GM23248 (cell line): ENCODE results near the gene TNPO3. TPM values are rescaled to one million over a fixed set of nuclear protein-coding genes. Genes with fewer than 3 reads are reported as not detected.

Experiments used
- DNase-seq: peaks from one replicate; pipeline ENCODE4 v3.0.0-alpha.2; 2015
- H2AFZ ChIP-seq: fragments of 200-600 bp; sonication (generic); 2 replicates; pipeline ENCODE4 v1.6.1; 2016; ENCODE audit warnings: antibody characterized with exemption
- H3F3A ChIP-seq: fragments of 200-600 bp; sonication (generic); 2 replicates; pipeline ENCODE4 v1.6.1; 2016; ENCODE audit warnings: mild to moderate bottlenecking, antibody characterized with exemption, mixed run types; ENCODE audit not compliant: insufficient read depth
- H3K27ac ChIP-seq: fragments of 200-600 bp; sonication (generic); 2 replicates; pipeline ENCODE4 v1.5.1; 2016; ENCODE audit warnings: mild to moderate bottlenecking
- H3K27me3 ChIP-seq: fragments of 200-600 bp; sonication (generic); replicated peaks from 2 replicates; pipeline ENCODE4 v1.6.1; 2016; ENCODE audit warnings: mild to moderate bottlenecking; ENCODE audit not compliant: insufficient read depth
- H3K36me3 ChIP-seq: fragments of 200-600 bp; sonication (generic); 2 replicates; pipeline ENCODE4 v1.6.1; 2016; ENCODE audit warnings: low read depth, mild to moderate bottlenecking
- H3K4me1 ChIP-seq: fragments of 200-600 bp; sonication (generic); 2 replicates; pipeline ENCODE4 v1.6.1; 2016; ENCODE audit warnings: mild to moderate bottlenecking; ENCODE audit not compliant: insufficient read depth
- H3K4me2 ChIP-seq: fragments of 200-600 bp; sonication (generic); one replicate; pipeline ENCODE4 v1.6.1; 2016; ENCODE audit warnings: mild to moderate bottlenecking; ENCODE audit not compliant: unreplicated experiment
- H3K4me3 ChIP-seq: fragments of 200-600 bp; sonication (generic); 2 replicates; pipeline ENCODE4 v1.5.1; 2016; ENCODE audit warnings: mild to moderate bottlenecking
- H3K79me2 ChIP-seq: fragments of 200-600 bp; sonication (generic); 2 replicates; pipeline ENCODE4 v1.6.1; 2016; ENCODE audit warnings: mild to moderate bottlenecking; ENCODE audit not compliant: insufficient read depth
- H3K9ac ChIP-seq: fragments of 200-600 bp; sonication (generic); 2 replicates; pipeline ENCODE4 v1.6.1; 2016; ENCODE audit warnings: mild to moderate bottlenecking
- H3K9me2 ChIP-seq: fragments of 200-600 bp; sonication (generic); 2 replicates; pipeline ENCODE4 v1.6.1; 2016; ENCODE audit warnings: mixed run types, mild to moderate bottlenecking, moderate library complexity; ENCODE audit not compliant: insufficient read depth
- H3K9me3 ChIP-seq: fragments of 200-600 bp; sonication (generic); one replicate; pipeline ENCODE4 v1.6.1; 2017; ENCODE audit warnings: low read depth
- H4K20me1 ChIP-seq: fragments of 200-600 bp; sonication (generic); 2 replicates; pipeline ENCODE4 v1.6.0; 2016; ENCODE audit not compliant: insufficient read depth
- EZH2 ChIP-seq: fragments of 200-600 bp; sonication (generic); IDR thresholded peaks from 2 replicates; pipeline ENCODE4 v1.6.1; 2018; ENCODE audit warnings: antibody characterized with exemption, mild to moderate bottlenecking; ENCODE audit not compliant: insufficient read depth, poor library complexity, severe bottlenecking
- EZH2phosphoT487 ChIP-seq: fragments of 200-600 bp; sonication (generic); IDR thresholded peaks from 2 replicates; pipeline ENCODE4 v1.6.1; 2018; ENCODE audit warnings: antibody characterized with exemption, moderate library complexity, mild to moderate bottlenecking, low read depth; ENCODE audit not compliant: insufficient read depth
- WGBS, 2 experiments: methylation state at CpG; one replicate each; pipeline ENCODE4 v1.1.6; 2015 to 2017; ENCODE audit warnings: low lambda C conversion rate in 2 of 2, low coverage in 1 of 2; ENCODE audit errors: missing lambda C conversion rate in 2 of 2; 5-methylcytosine and 5-hydroxymethylcytosine counted together
- in situ Hi-C: fragments of 300-500 bp; cut with MboI; formaldehyde crosslinking; loops from 2 replicates; pipeline ENCODE4 v1.15.0; 2020
- polyA plus RNA-seq: library from polyadenylated mRNA; unstranded; fragments of >200 nt; fragmentation: Nextera tagmentation; extraction: Ambion mirVana; gene quantifications from 2 replicates; pipeline ENCODE4 v1.2.1, GENCODE V29; 2016
- total RNA-seq: library from RNA; depleted of rRNA; stranded (reverse); fragments of >200 nt; shearing (Covaris generic); gene quantifications from 2 replicates; pipeline ENCODE4 v1.2.3, GENCODE V29; 2014

Gene TNPO3
- total and polyA plus RNA-seq, 2 experiments from 2014 or later, result 31.6 to 41.9 TPM

- no peak overlapping the region for H2AFZ ChIP-seq
- peak; percentile 18 for DNase-seq
- WGBS, 2 experiments, result 24% methylated on average over 5 of the region's 5 CpGs
- no peaks in the 10 kb centered on the region for H3K36me3 ChIP-seq
- no peak overlapping the region for H3K4me2 ChIP-seq
- H4K20me1 ChIP-seq, result no peaks in the 10 kb centered on the region
- no peak overlapping the region for H3K27ac ChIP-seq
- no peak for TF ChIP-seq EZH2
- TF ChIP-seq EZH2phosphoT487, result no peak
- no peaks in the 10 kb centered on the region for H3K9me2 ChIP-seq
- H3K4me3 ChIP-seq, result no peak overlapping the region
- H3K27me3 ChIP-seq, result peaks cover 13% of the 10 kb centered on the region; the same call in 1 of the 2 replicates
- H3K9ac ChIP-seq, result no peak overlapping the region
- H3K4me1 ChIP-seq, result no peaks in the 10 kb centered on the region
- in situ Hi-C loops, result no loop called here
- no peaks in the 10 kb centered on the region for H3K9me3 ChIP-seq
- H3F3A ChIP-seq, result no peaks in the 10 kb centered on the region
- H3K79me2 ChIP-seq, result no peaks in the 10 kb centered on the region
These were observed 28.6 kb upstream of the TNPO3 start for GRCh38 chr7:129083525-129083924.

- H3K27ac ChIP-seq, result no peak overlapping the region
- H3K4me1 ChIP-seq, result no peaks in the 10 kb centered on the region
- no peaks in the 10 kb centered on the region for H3F3A ChIP-seq
- no peaks in the 10 kb centered on the region for H3K9me3 ChIP-seq
- no peaks in the 10 kb centered on the region for H3K9me2 ChIP-seq
- WGBS, 2 experiments, result 21 to 28% methylated on average over 2 of the region's 2 CpGs
- H3K27me3 ChIP-seq, result peaks cover 18% of the 10 kb centered on the region
- H3K4me2 ChIP-seq, result no peak overlapping the region
- no peak overlapping the region for H3K9ac ChIP-seq
- no peak overlapping the region for H2AFZ ChIP-seq
- no peaks in the 10 kb centered on the region for H3K36me3 ChIP-seq
- TF ChIP-seq EZH2phosphoT487 (no peak), EZH2 (no peak)
- H3K79me2 ChIP-seq, result no peaks in the 10 kb centered on the region
- in situ Hi-C loops, result no loop called here
- no peaks in the 10 kb centered on the region for H4K20me1 ChIP-seq
- no peak for DNase-seq
- H3K4me3 ChIP-seq, result no peak overlapping the region
These were observed 23.5 kb upstream of the TNPO3 start for GRCh38 chr7:129078455-129078854.

- Histone ChIP-seq H3K9me3 (no peaks in the 10 kb centered on the region), H3F3A (no peaks in the 10 kb centered on the region), H3K36me3 (no peaks in the 10 kb centered on the region), H3K9me2 (no peaks in the 10 kb centered on the region), H3K27ac (no peak overlapping the region), H4K20me1 (no peaks in the 10 kb centered on the region), H3K9ac (no peak overlapping the region), H3K4me1 (no peaks in the 10 kb centered on the region), H3K4me3 (no peak overlapping the region), H3K27me3 (peaks cover 18% of the 10 kb centered on the region), H3K4me2 (no peak overlapping the region), H3K79me2 (no peaks in the 10 kb centered on the region), H2AFZ (no peak overlapping the region)
- no peak for DNase-seq
- in situ Hi-C loops, result no loop called here
- TF ChIP-seq EZH2 (no peak), EZH2phosphoT487 (no peak)
- 27 to 29% methylated on average over 2 of the region's 2 CpGs for WGBS, 2 experiments
These were observed 22.0 kb upstream of the TNPO3 start for GRCh38 chr7:129076886-129077285.

- Histone ChIP-seq H3K9ac (no peak overlapping the region), H3K79me2 (no peaks in the 10 kb centered on the region), H3K9me2 (no peaks in the 10 kb centered on the region), H3K36me3 (no peaks in the 10 kb centered on the region), H3K27me3 (peaks cover 17% of the 10 kb centered on the region), H3K4me1 (no peaks in the 10 kb centered on the region), H3K4me2 (no peak overlapping the region), H2AFZ (no peak overlapping the region), H3F3A (no peaks in the 10 kb centered on the region), H3K9me3 (no peaks in the 10 kb centered on the region), H3K27ac (no peak overlapping the region), H3K4me3 (no peak overlapping the region), H4K20me1 (no peaks in the 10 kb centered on the region)
- in situ Hi-C loops, result no loop called here
- TF ChIP-seq EZH2phosphoT487, result no peak
- TF ChIP-seq EZH2, result no peak
- no peak for DNase-seq
- 67 to 86% methylated on average over 2 of the region's 2 CpGs for WGBS, 2 experiments
These were observed 20.1 kb upstream of the TNPO3 start for GRCh38 chr7:129074994-129075393.

- Histone ChIP-seq H3K27ac (no peak overlapping the region), H3K9ac (no peak overlapping the region), H3K9me3 (no peaks in the 10 kb centered on the region), H3K4me1 (no peaks in the 10 kb centered on the region), H3K4me2 (no peak overlapping the region), H4K20me1 (no peaks in the 10 kb centered on the region), H3K9me2 (no peaks in the 10 kb centered on the region), H3K36me3 (no peaks in the 10 kb centered on the region), H3K27me3 (peaks cover 17% of the 10 kb centered on the region), H3F3A (no peaks in the 10 kb centered on the region), H2AFZ (no peak overlapping the region), H3K79me2 (no peaks in the 10 kb centered on the region), H3K4me3 (no peak overlapping the region)
- in situ Hi-C loops, result no loop called here
- DNase-seq, result no peak
- WGBS, 2 experiments, result 85 to 92% methylated on average over 1 of the region's 1 CpG
- TF ChIP-seq EZH2phosphoT487, result no peak
- no peak for TF ChIP-seq EZH2
These were observed 19.5 kb upstream of the TNPO3 start for GRCh38 chr7:129074361-129074871.
